Smooth muscle cell (in vitro differentiated cells): ENCODE data around the gene ZBTB3. TPM values are rescaled to one million over a fixed set of nuclear protein-coding genes. Genes with fewer than 3 reads are reported as not detected.

Experiments used
- DNase-seq: peaks from one replicate; lab custom pipeline; 2025; ENCODE audit not compliant: unreplicated experiment; lab: John Stamatoyannopoulos, UW
- H2AFZ ChIP-seq: fragments of 200-600 bp; sonication (generic); 2 replicates; pipeline ENCODE4 v1.6.0; 2016; ENCODE audit warnings: antibody characterized with exemption, low read depth, mild to moderate bottlenecking
- H3F3A ChIP-seq: fragments of 200-600 bp; sonication (generic); 2 replicates; pipeline ENCODE4 v1.6.0; 2017; ENCODE audit warnings: antibody characterized with exemption, low read depth
- H3K27ac ChIP-seq: fragments of 200-600 bp; sonication (generic); 2 replicates; pipeline ENCODE4 v1.5.1; 2016; ENCODE audit warnings: low read depth, mild to moderate bottlenecking
- H3K27me3 ChIP-seq: fragments of 200-600 bp; sonication (generic); 2 replicates; pipeline ENCODE4 v1.6.1; 2016; ENCODE audit warnings: low read depth, mild to moderate bottlenecking
- H3K36me3 ChIP-seq: fragments of 200-600 bp; sonication (generic); 2 replicates; pipeline ENCODE4 v1.5.1; 2016; ENCODE audit warnings: low read depth
- H3K4me1 ChIP-seq: fragments of 200-600 bp; sonication (generic); 2 replicates; pipeline ENCODE4 v1.5.1; 2016; ENCODE audit warnings: low read depth
- H3K4me2 ChIP-seq: fragments of 200-600 bp; sonication (generic); 2 replicates; pipeline ENCODE4 v1.6.0; 2016; ENCODE audit warnings: mild to moderate bottlenecking
- H3K4me3 ChIP-seq: fragments of 200-600 bp; sonication (generic); 2 replicates; pipeline ENCODE4 v1.5.1; 2016; ENCODE audit warnings: mild to moderate bottlenecking
- H3K79me2 ChIP-seq: fragments of 200-600 bp; sonication (generic); 2 replicates; pipeline ENCODE4 v1.6.0; 2016; ENCODE audit warnings: low read depth, mild to moderate bottlenecking
- H3K9ac ChIP-seq: fragments of 200-600 bp; sonication (generic); 2 replicates; pipeline ENCODE4 v1.6.0; 2016; ENCODE audit warnings: low read depth
- H3K9me3 ChIP-seq: fragments of 200-600 bp; sonication (generic); replicated peaks from 2 replicates; pipeline ENCODE4 v1.5.1; 2016; ENCODE audit warnings: low read depth
- H4K20me1 ChIP-seq: fragments of 200-600 bp; sonication (generic); 2 replicates; pipeline ENCODE4 v1.6.0; 2016; ENCODE audit warnings: low read depth
- WGBS: methylation state at CpG from one replicate; pipeline ENCODE4 v1.1.7; 2016; ENCODE audit warnings: low lambda C conversion rate; 5-methylcytosine and 5-hydroxymethylcytosine counted together
- polyA plus RNA-seq: library from polyadenylated mRNA; unstranded; fragments of >200 nt; fragmentation: Nextera tagmentation; extraction: Ambion mirVana; gene quantifications from 2 replicates; pipeline ENCODE4 v1.2.1, GENCODE V29; 2016
- total RNA-seq: library from RNA; depleted of rRNA; stranded (reverse); fragments of >200 nt; gene quantifications from 2 replicates; pipeline ENCODE4 v1.2.3, GENCODE V29; 2014
- TF ChIP-seq, protein P1 (sequence below): fragments of 200-600 bp; sonication (generic); IDR thresholded peaks from 2 replicates; pipeline ENCODE4 v1.5.1; 2017; ENCODE audit warnings: borderline replicate concordance, mild to moderate bottlenecking, antibody characterized with exemption; ENCODE audit not compliant: insufficient read depth, poor library complexity, severe bottlenecking

ZBTB3 gene
- total and polyA plus RNA-seq, 2 experiments from 2014 or later: 3.3 to 3.6 TPM

DNA sequence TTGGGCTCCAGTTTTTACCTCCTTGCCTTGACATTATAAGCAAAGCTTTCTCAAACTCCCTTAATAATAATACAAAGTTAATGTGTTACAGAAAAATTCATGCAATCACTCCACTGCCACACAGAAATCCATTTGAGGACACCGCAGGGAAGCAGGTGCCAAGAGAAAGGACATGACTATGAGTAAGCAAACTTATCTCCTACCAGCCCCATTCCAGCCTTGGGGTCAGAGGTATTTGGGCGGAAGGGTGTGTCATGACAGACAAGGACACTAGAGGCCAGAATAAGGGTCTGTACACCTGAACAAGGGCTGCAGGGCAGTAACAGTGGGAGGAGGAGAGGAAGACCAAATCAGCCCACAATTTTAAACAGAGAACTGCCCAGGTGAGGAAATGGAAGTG, 40.6 kb downstream of the ZBTB3 start:
- Histone ChIP-seq H3K27ac (peak overlapping the region; percentile 11), H3K4me2 (no peak overlapping the region), H3K4me3 (no peak overlapping the region), H3K79me2 (peaks cover 18% of the 10 kb centered on the region), H3K9ac (no peak overlapping the region), H3F3A (peaks cover 55% of the 10 kb centered on the region), H3K4me1 (peaks cover 14% of the 10 kb centered on the region), H3K27me3 (no peaks in the 10 kb centered on the region), H4K20me1 (no peaks in the 10 kb centered on the region), H3K9me3 (no peaks in the 10 kb centered on the region), H3K36me3 (no peaks in the 10 kb centered on the region), H2AFZ (no peak overlapping the region)
- TF ChIP-seq, protein P1, sequence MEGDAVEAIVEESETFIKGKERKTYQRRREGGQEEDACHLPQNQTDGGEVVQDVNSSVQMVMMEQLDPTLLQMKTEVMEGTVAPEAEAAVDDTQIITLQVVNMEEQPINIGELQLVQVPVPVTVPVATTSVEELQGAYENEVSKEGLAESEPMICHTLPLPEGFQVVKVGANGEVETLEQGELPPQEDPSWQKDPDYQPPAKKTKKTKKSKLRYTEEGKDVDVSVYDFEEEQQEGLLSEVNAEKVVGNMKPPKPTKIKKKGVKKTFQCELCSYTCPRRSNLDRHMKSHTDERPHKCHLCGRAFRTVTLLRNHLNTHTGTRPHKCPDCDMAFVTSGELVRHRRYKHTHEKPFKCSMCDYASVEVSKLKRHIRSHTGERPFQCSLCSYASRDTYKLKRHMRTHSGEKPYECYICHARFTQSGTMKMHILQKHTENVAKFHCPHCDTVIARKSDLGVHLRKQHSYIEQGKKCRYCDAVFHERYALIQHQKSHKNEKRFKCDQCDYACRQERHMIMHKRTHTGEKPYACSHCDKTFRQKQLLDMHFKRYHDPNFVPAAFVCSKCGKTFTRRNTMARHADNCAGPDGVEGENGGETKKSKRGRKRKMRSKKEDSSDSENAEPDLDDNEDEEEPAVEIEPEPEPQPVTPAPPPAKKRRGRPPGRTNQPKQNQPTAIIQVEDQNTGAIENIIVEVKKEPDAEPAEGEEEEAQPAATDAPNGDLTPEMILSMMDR: no peak
- WGBS: 97% methylated on average over 2 of the region's 2 CpGs
- no peak for DNase-seq

DNA sequence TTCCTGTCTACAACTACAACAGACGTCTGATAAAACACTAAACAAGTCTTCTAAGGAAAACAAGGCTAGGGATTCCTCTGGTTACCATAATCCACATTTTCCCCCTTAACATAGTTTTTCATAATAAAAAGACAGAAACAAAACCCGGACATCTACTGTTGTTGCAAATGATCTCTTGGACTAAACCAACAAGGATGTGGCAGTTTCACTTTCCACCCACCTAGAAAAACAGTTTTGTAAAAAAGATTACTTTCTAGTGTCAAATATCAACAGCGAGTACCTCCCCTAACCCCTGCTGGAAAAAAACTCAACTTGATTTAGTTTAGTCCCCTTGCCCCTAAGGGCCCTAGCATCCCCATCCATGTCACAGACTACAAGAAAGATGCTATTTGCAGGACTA, 41.1 kb downstream of the ZBTB3 start:
- Histone ChIP-seq H2AFZ (no peak overlapping the region), H3K79me2 (peaks cover 14% of the 10 kb centered on the region), H4K20me1 (no peaks in the 10 kb centered on the region), H3K4me1 (peaks cover 15% of the 10 kb centered on the region), H3K4me2 (no peak overlapping the region), H3F3A (peaks cover 60% of the 10 kb centered on the region), H3K9ac (no peak overlapping the region), H3K27ac (peak overlapping the region; percentile 11), H3K9me3 (no peaks in the 10 kb centered on the region), H3K36me3 (no peaks in the 10 kb centered on the region), H3K4me3 (no peak overlapping the region), H3K27me3 (no peaks in the 10 kb centered on the region)
- TF ChIP-seq, protein P1: no peak
- 92% methylated on average over 3 of the region's 3 CpGs for WGBS
- no peak for DNase-seq

DNA sequence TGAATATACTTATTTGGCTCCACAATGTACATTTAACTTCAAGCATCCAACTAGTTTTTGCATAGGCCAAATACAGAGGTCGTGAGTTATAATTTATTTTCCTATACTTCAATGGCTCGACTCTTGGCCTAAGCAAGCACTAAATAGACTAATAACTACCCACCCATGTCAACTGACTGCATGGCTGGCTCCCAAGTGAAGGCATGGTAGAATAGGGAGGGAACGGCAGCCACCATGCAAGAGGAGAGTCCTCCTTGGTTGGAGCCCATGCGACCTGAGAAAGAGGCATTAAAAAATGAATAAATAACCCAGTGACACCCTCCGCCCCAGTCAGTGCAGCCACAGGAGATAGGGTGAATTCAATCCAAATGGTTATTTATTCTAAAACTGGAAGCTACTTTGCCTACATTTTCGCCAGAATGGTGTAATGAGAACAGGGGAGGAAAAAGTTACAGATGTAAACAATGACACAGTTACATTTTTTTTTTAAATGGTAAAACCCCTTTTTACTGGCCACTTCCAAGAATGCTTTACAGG, 41.6 kb downstream of the ZBTB3 start:
- Histone ChIP-seq H4K20me1 (no peaks in the 10 kb centered on the region), H3K79me2 (peaks cover 10% of the 10 kb centered on the region), H3F3A (peaks cover 65% of the 10 kb centered on the region), H3K4me1 (peaks cover 20% of the 10 kb centered on the region), H3K9ac (no peak overlapping the region), H3K4me3 (no peak overlapping the region), H3K36me3 (no peaks in the 10 kb centered on the region), H2AFZ (no peak overlapping the region), H3K9me3 (no peaks in the 10 kb centered on the region), H3K27ac (peak overlapping the region; percentile 11), H3K27me3 (no peaks in the 10 kb centered on the region), H3K4me2 (no peak overlapping the region)
- DNase-seq: no peak
- WGBS: 97% methylated on average over 6 of the region's 6 CpGs
- TF ChIP-seq, protein P1: no peak

DNA sequence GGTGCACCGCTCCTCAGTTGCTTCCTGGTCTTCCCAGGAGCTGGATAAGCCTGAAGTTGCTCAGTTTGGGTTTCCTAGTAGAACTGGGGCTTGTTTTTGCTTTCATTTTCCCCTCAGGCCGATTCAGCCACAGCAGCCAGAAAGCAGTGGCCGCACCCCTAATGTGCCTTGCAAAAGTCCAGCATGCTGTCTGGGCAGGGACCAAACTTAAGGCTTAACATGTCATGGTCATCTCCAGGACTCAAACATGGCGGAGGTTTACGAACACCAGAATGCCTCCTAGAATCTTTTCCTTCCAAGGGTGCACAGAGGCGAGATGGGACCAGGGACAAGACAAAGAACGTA, 44.0 kb downstream of the ZBTB3 start:
- 79% methylated on average over 7 of the region's 7 CpGs for WGBS
- H3K79me2 ChIP-seq: peaks cover 8% of the 10 kb centered on the region
- H3K4me3 ChIP-seq: peak overlapping the region; percentile 64
- no peaks in the 10 kb centered on the region for H3K27me3 ChIP-seq
- H3F3A ChIP-seq: peaks cover 56% of the 10 kb centered on the region
- no peaks in the 10 kb centered on the region for H4K20me1 ChIP-seq
- no peaks in the 10 kb centered on the region for H3K36me3 ChIP-seq
- H3K27ac ChIP-seq: peak overlapping the region; percentile 98
- peaks cover 37% of the 10 kb centered on the region for H3K4me1 ChIP-seq
- TF ChIP-seq, protein P1: no peak
- peak overlapping the region; percentile 90 for H3K4me2 ChIP-seq
- H2AFZ ChIP-seq: peak overlapping the region; percentile 98
- peak overlapping the region; percentile 97 for H3K9ac ChIP-seq
- H3K9me3 ChIP-seq: no peaks in the 10 kb centered on the region
- no peak for DNase-seq
